IPS DF 4.7 (cell line): Measurements from ENCODE around the gene SIK1.

Experiments used
- DNase-seq: peaks from one replicate; pipeline ENCODE4 v3.0.0-alpha.2; 2013; ENCODE audit warnings: low spot score; ENCODE audit errors: extremely low read depth

The SIK1 gene

DNA sequence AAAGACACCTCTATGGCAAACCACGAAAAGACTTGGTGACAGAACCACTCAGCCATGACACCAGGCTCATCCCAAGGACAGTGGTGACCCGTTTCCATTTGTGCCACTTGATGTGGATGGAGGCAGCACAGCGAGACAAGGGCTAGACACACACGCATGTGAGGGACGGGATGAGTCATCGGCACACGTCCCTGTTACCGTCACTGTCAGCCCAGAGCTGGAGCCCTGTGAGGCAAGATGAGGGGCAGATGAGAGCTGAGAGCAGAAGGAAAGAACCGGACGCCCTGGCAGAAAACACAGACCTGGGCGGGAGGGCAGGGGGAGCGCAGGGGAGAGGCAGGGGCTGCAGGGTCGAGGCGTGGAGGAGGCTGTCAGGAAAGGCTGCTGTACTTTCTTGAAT is 57.8 kb downstream of the SIK1 start:
- DNase-seq: no peak

DNA sequence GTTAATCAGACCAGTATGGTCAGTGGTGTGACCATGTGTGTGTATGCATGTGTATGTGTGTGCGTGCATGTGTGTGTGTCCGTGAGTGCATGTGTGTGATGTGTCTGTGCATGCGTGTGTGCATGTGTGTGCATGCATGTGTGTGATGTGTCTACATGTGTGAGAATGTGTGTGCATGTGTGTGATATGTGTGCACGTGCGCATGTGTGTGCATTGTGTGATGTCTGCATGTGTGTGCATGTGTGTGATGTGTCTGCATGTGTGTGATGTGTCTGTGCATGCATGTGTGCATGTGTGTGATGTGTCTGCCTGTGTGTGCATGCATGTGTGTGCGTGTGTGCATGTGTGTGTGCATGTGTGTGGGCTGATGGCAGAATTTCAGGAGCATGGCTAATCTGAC is 58.2 kb downstream of the SIK1 start:
- DNase-seq: no peak

DNA sequence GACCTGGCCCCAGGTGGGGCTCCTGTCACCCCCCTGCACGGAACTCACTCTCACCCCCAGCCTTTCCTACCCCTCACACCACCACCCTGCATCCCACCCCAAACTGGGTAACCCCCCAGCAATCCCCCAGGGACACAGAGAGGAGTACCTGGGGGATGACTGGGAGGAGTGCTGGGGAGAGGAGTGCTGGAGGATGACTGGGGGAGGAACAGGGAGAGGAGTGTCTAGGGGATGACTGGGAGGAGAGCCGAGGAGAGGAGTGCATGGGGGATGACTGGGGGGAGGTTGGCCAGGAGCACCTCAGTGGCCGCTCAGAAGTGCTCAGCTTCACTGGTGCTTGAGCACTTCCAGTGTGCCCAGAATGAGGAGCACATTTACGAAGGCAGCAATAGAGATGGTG is 59.1 kb downstream of the SIK1 start:
- no peak for DNase-seq

DNA sequence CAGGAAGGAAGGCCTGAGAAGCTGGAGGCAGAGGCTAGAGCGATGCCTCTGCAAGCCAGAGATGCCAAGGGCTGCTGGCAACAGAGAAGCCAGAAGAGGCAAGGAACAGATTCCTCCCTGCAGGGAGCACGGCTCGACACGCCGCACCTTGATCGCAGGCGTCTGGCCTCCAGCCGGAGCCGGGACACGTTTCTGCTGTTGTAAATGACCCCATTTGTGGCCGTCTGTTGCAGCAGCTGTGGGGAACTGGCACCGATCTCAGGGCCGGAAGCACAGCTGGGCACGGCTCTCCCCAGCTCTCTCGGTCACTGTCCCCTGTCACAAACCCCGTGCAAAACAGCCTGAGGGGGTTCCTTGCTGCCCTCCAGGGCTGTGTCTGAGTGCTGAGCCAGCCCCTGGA is 59.6 kb downstream of the SIK1 start:
- no peak for DNase-seq

DNA sequence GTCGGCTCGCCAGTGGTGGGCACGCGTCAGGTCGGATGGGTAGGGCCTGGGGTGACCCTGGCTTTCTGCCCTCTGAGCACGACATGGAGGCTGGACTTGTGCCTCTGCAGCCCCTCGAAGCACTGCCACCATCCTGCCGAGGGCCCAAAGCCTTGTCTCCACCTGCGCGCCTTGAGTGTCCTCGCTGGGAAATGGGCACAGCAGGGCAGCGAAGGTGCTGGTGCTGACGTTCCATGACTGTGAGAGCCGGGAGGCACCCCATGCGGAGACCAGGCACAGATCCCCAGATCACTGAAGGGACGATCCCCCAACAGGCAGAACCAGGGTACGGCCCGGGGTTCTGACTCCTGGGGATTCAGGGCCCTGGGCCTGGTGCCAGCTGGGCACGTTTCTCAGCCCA is 60.3 kb downstream of the SIK1 start:
- no peak for DNase-seq

DNA sequence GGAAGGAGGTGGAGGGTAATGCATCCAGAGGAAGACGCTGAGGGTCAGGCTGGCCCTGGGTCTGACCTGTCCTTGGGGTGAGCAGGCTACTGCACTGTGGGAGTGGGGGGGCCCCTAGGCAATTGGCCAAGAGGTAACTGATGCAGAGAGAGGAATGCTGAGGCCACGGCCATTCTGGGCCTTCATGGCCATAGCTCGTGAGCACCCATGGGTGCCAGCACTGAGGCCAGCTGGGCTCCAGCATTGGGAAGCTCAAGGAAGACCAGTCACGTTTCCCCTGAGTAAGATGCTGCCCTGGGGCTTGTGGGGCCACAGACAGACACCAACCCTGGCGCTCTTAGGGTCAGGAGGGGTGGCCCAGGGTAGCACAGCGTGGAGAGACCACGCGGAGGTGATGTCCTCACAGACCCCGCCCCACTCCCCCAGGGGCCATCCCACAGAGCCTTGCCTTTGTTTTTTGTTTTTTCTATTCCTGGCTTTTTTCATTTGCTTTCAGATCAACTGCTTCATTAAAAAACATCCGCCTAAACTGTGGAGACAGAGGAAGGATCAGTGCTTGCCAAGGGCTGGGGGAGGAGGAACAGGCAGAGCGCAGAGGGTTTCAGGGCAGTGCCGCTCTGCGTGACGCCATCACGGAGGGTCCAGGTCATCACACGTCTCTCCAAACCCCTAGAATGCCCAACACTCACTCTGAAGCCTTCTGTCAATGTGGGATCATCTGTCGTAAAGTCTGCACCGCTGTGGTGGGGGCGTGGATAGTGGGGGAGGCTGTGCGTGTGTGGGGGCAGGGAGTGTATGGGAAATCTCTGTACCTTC is 61.1 kb downstream of the SIK1 start:
- DNase-seq: no peak

DNA sequence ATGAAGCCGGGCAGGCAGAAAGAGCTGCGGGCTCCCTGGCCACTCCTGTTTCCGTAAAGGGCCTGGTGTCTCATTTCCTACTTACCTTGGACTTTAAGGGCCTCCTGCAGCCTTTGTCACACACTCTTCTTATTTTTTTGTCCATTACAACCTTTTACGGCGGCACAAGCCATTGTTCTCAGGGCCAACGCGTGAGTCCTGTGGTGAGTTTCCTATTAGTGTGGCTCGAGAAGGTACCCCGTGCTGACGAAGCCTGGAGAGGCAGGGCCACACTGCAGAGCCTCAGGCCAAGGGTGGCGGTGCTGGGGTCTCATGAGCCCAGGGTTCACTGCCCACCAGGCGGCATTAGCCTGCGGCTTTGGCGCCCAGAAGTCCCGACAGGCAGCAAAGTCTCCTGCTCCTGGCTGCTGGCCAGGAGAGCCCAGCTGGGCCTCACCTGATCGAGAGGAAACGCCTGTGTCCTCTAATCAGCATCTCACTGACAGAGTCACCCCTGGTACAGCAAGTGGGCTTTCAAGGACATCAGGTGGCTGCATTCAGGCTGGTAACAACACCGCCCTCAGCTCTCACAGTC is 62.0 kb downstream of the SIK1 start:
- DNase-seq: no peak
